ENCODE measurements around the gene NPY. TPM values are rescaled to one million over a fixed set of nuclear protein-coding genes. Genes with fewer than 3 reads are reported as not detected.

The NPY gene
- total RNA-seq, 4 donors from 2014 or later: 2.9 TPM; not detected in 3

DNA sequence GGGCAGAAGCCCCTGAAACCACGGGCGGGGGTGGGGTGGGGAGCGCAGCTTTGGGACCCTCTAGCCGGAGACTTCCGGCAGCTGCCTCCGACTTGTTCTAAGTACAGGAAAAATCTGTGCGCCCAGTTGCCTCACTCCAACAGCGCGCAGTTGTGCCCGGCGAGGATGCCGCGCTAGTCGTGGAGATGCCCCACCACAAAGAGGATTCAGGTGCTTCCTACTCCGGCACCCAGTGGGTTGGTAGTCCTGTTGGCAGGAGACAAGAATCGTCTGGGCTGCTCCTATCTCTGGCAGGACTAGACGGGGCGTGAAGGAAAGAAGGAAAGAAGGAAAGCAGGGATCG is 465 bp upstream of the NPY start:
- Histone ChIP-seq H3K4me3 (no peak overlapping the region), H3K27ac (no peak overlapping the region), H3K27me3 (peaks cover 0 to 17% of the 10 kb centered on the region in 2 donors), H3K9me3 (no peaks in the 10 kb centered on the region), H3K36me3 (no peaks in the 10 kb centered on the region), H3K4me1 (no peaks in the 10 kb centered on the region)
- TF ChIP-seq, protein P1, sequence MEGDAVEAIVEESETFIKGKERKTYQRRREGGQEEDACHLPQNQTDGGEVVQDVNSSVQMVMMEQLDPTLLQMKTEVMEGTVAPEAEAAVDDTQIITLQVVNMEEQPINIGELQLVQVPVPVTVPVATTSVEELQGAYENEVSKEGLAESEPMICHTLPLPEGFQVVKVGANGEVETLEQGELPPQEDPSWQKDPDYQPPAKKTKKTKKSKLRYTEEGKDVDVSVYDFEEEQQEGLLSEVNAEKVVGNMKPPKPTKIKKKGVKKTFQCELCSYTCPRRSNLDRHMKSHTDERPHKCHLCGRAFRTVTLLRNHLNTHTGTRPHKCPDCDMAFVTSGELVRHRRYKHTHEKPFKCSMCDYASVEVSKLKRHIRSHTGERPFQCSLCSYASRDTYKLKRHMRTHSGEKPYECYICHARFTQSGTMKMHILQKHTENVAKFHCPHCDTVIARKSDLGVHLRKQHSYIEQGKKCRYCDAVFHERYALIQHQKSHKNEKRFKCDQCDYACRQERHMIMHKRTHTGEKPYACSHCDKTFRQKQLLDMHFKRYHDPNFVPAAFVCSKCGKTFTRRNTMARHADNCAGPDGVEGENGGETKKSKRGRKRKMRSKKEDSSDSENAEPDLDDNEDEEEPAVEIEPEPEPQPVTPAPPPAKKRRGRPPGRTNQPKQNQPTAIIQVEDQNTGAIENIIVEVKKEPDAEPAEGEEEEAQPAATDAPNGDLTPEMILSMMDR (IDR thresholded peaks at IDR 0.05): no peak
- no peak for TF ChIP-seq POLR2A (IDR thresholded peaks at IDR 0.05)
- no peak for DNase-seq
- intact Hi-C loops (cut with DNase I; ENCODE audit: low total_unique reads): no loop called here

DNA sequence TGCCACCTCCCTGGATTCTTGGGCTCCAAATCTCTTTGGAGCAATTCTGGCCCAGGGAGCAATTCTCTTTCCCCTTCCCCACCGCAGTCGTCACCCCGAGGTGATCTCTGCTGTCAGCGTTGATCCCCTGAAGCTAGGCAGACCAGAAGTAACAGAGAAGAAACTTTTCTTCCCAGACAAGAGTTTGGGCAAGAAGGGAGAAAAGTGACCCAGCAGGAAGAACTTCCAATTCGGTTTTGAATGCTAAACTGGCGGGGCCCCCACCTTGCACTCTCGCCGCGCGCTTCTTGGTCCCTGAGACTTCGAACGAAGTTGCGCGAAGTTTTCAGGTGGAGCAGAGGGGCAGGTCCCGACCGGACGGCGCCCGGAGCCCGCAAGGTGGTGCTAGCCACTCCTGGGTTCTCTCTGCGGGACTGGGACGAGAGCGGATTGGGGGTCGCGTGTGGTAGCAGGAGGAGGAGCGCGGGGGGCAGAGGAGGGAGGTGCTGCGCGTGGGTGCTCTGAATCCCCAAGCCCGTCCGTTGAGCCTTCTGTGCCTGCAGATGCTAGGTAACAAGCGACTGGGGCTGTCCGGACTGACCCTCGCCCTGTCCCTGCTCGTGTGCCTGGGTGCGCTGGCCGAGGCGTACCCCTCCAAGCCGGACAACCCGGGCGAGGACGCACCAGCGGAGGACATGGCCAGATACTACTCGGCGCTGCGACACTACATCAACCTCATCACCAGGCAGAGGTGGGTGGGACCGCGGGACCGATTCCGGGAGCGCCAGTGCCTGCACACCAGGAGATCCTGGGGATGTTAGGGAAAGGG is 913 bp downstream of the NPY start:
- H3K27ac ChIP-seq: no peak overlapping the region
- no peaks in the 10 kb centered on the region for H3K36me3 ChIP-seq
- DNase-seq: no peak
- no peaks in the 10 kb centered on the region for H3K4me1 ChIP-seq
- H3K4me3 ChIP-seq: no peak overlapping the region
- no peaks in the 10 kb centered on the region for H3K9me3 ChIP-seq
- H3K27me3 ChIP-seq: peaks cover 0 to 17% of the 10 kb centered on the region in 2 donors
- TF ChIP-seq POLR2A (IDR thresholded peaks at IDR 0.05): no peak
- TF ChIP-seq, protein P1 (IDR thresholded peaks at IDR 0.05): no peak
- intact Hi-C loops (cut with DNase I; ENCODE audit: low total_unique reads): no loop called here

DNA sequence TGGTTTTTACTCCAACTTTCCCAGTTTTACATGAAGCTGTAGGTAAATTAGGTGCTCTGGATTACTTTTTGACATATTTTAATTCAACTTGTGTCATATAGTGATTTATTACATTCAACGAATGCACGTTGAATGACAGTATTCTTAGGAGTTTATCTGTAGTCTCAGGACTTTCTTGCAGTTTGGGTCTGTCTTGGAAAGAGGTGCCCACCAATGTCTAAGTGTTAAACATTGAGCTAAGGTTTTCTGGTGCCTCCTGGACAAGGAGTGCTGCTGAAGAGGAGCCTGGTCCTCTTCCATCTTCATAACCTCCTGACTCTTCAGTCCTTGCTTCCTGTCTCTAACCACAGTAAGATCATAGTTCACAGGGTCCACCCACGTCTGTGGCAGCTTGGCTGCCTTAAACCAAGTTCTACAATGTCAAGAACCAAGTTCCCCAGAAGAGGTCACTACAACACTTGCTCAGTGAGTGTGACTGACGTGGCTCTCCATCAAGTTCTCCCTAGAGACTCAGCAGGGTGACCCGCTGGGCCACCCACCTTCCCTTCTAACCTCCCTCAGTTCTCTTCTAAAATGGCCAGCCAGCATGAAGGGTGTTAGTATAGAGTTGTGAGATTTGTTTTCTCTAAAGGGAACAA is 6.1 kb downstream of the NPY start:
- Histone ChIP-seq H3K27ac (no peak overlapping the region), H3K9me3 (no peaks in the 10 kb centered on the region), H3K4me3 (no peak overlapping the region), H3K27me3 (peaks cover 0 to 10% of the 10 kb centered on the region in 2 donors), H3K36me3 (no peaks in the 10 kb centered on the region), H3K4me1 (no peaks in the 10 kb centered on the region)
- intact Hi-C loops (cut with DNase I; ENCODE audit: low total_unique reads): no loop called here
- DNase-seq: no peak
- TF ChIP-seq POLR2A (IDR thresholded peaks at IDR 0.05): no peak
- TF ChIP-seq, protein P1 (IDR thresholded peaks at IDR 0.05): no peak

DNA sequence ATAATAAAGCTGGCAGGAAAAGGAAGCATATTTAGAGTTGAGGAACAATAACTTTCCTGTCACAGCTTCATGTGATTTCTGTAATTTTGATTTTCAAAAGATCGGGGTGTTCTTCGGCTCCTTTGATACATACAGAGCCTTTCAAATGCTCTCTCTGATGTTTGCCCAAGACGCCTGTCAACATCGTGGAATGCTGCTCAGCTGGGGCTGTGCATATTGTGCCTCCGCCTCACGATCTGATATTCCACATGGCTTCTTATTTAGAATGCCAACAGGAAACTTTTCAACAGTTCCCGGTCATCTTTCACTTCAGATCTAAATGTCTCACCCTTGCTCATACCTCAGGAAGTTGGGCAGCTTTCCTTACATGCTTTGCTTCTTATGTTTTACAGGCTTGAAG is 7.3 kb downstream of the NPY start:
- DNase-seq: no peak
- peaks cover 0 to 10% of the 10 kb centered on the region in 2 donors for H3K27me3 ChIP-seq
- H3K27ac ChIP-seq: no peak overlapping the region
- no peak for TF ChIP-seq POLR2A (IDR thresholded peaks at IDR 0.05)
- TF ChIP-seq, protein P1 (IDR thresholded peaks at IDR 0.05): no peak
- no peaks in the 10 kb centered on the region for H3K4me1 ChIP-seq
- H3K9me3 ChIP-seq: no peaks in the 10 kb centered on the region
- intact Hi-C loops (cut with DNase I; ENCODE audit: low total_unique reads): no loop called here
- H3K36me3 ChIP-seq: no peaks in the 10 kb centered on the region
- H3K4me3 ChIP-seq: no peak overlapping the region

DNA sequence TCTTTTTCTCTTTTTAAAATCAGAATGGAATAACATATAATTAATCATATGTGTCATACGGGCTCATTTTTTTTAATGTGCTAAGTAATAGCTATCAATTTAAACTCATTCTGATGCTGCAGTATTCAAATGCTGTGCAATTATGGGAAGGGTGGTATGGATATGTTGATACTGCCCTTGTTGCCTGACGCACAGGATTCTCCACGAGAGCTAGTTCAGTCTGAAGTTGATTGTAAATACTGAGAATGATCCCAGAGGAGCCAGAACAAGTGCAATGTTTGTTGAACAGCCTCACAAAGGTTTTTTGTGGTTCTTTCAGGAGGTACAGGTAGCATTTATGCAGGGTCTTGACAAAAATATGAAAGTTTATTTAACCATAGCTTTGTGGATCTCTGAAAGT is 13.4 kb downstream of the NPY start:
- Histone ChIP-seq H3K9me3 (no peaks in the 10 kb centered on the region), H3K36me3 (no peaks in the 10 kb centered on the region), H3K27me3 (no peaks in the 10 kb centered on the region), H3K4me3 (no peak overlapping the region), H3K4me1 (no peaks in the 10 kb centered on the region), H3K27ac (no peak overlapping the region)
- DNase-seq: no peak
- TF ChIP-seq, protein P1 (IDR thresholded peaks at IDR 0.05): no peak
- TF ChIP-seq POLR2A (IDR thresholded peaks at IDR 0.05): no peak
- intact Hi-C loops (cut with DNase I; ENCODE audit: low total_unique reads): no loop called here
